HG02798 (cell line): ENCODE measurements around the gene RBKS.

Experiments used
- ATAC-seq: cut with Tn5 transposase; IDR thresholded peaks from one replicate; pipeline ENCODE4 v1.9.1; 2021; ENCODE audit warnings: mild to moderate bottlenecking; ENCODE audit not compliant: unreplicated experiment, poor library complexity

RBKS gene

GRCh38 chr2:27890146-27890923, at the start of gene RBKS, which contains the start of gene BABAM2:
RBKS (minus strand) TSS chr2:27890387; CDS start chr2:27890345, 42 bp downstream.
BABAM2 (plus strand) TSS chr2:27890729; CDS start chr2:27894557, 3,828 bp downstream.
- peak; percentile 82 for ATAC-seq

GRCh38 chr2:27935026-27935425, 44.8 kb upstream of the RBKS start:
- no peak for ATAC-seq

- ATAC-seq: no peak
Observed at GRCh38 chr2:27932396-27932795, 42.2 kb upstream of the RBKS start.

GRCh38 chr2:27931361-27931950, 41.3 kb upstream of the RBKS start:
- no peak for ATAC-seq

GRCh38 chr2:27929916-27930486, 39.8 kb upstream of the RBKS start:
- no peak for ATAC-seq

- no peak for ATAC-seq
Observed at GRCh38 chr2:27925766-27926472, 35.7 kb upstream of the RBKS start.

- no peak for ATAC-seq
Observed at GRCh38 chr2:27922842-27923241, 32.7 kb upstream of the RBKS start.

- no peak for ATAC-seq
Observed at GRCh38 chr2:27921880-27922547, 31.8 kb upstream of the RBKS start.

- no peak for ATAC-seq
Observed at GRCh38 chr2:27921424-27921823, 31.2 kb upstream of the RBKS start.

- no peak for ATAC-seq
Observed at GRCh38 chr2:27920148-27920885, 30.1 kb upstream of the RBKS start.

GRCh38 chr2:27916293-27916995, 26.3 kb upstream of the RBKS start:
- ATAC-seq: no peak

GRCh38 chr2:27915874-27916273, 25.7 kb upstream of the RBKS start:
- no peak for ATAC-seq

- no peak for ATAC-seq
Observed at GRCh38 chr2:27915191-27915590, 25.0 kb upstream of the RBKS start.

GRCh38 chr2:27914805-27915175, 24.6 kb upstream of the RBKS start:
- no peak for ATAC-seq

GRCh38 chr2:27914041-27914804, 24.0 kb upstream of the RBKS start:
- no peak for ATAC-seq

GRCh38 chr2:27912512-27912911, 22.3 kb upstream of the RBKS start:
- ATAC-seq: no peak

- no peak for ATAC-seq
Observed at GRCh38 chr2:27911458-27912210, 21.4 kb upstream of the RBKS start.

GRCh38 chr2:27909901-27910300, 19.7 kb upstream of the RBKS start:
- ATAC-seq: no peak
